ENCODE data around the gene ANAPC2.

GRCh38 chr9:137176302-137177182 lies 11.8 kb downstream of the ANAPC2 start:
- peak; percentile 50 for TF ChIP-seq CTCF (IDR thresholded peaks at IDR 0.05; ENCODE audit: low read depth, low read length, missing input control)
- TF ChIP-seq MAX (IDR thresholded peaks at IDR 0.05) = no peak
- no peak for TF ChIP-seq SP1 (IDR thresholded peaks at IDR 0.05)
- TF ChIP-seq JUND (IDR thresholded peaks at IDR 0.05) = no peak
- no peak for TF ChIP-seq GABPA (IDR thresholded peaks at IDR 0.05 in 1 of 2, conservative IDR thresholded peaks at IDR 0.05 in 1 of 2)
- no peak for TF ChIP-seq HNF4A (conservative IDR thresholded peaks at IDR 0.05)
- no peak for TF ChIP-seq REST (IDR thresholded peaks at IDR 0.05)
- TF ChIP-seq RAD21 (IDR thresholded peaks at IDR 0.05) = peak in 1 of 2 donors; percentile 78
- no peak for TF ChIP-seq ZBTB33 (IDR thresholded peaks at IDR 0.05)
